C4-2B (cell line): ENCODE measurements around the gene THSD7B.

Experiments
- CTCF ChIP-seq: fragments of 450-650 bp; conservative IDR thresholded peaks from 2 replicates; pipeline ENCODE4 v1.5.1; 2017; ENCODE audit warnings: mild to moderate bottlenecking
- ZFX ChIP-seq: fragments of 450-650 bp; IDR thresholded peaks from 2 replicates; pipeline ENCODE4 v1.6.1; 2017

DNA sequence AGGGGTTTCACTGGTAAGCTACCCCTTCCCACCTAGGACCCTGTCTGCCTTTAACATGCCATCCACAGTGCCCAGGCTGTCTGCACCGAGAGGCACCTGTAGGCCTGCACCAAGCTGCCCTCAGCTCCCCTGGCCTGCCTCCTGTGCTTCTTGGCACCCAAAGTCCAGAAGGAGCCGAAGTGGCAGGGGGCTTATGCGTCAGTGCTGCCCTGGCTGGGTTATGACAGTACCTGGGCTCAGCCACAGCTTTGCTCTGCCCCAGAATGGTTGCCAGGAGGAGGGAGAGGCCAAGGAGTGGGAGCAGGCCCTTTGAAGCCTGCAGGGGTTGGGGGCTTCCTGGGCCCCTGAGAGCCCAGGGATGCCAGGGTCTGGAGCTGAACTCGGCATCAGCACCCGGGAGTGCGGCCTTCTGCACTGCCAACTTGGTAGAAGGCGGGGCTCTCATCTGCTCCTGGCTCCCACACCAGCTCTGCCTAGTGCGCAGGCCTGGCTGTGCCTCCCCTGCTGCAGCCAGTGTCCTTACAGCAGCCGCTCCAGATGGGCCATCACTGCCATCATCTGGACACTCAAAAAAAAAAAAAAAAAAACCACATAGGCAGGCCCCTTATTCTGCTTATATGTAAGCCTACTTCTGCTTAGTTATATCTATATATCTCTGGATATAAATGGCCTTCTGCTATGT, 155.4 kb downstream of the THSD7B start:
- TF ChIP-seq CTCF = no peak
- TF ChIP-seq ZFX = no peak
